Measurements from ENCODE around the gene CD300LD. TPM values are rescaled to one million over a fixed set of nuclear protein-coding genes. Genes with fewer than 3 reads are reported as not detected.
"Not testable (repeated sequence)": the region's sequence is repeated elsewhere in the genome, so short reads cannot be mapped to it uniquely, and the experiment has no call there.

The CD300LD gene
- polyA plus RNA-seq, 3 donors, result 0.33 to 0.50 (median 0.41) TPM

DNA sequence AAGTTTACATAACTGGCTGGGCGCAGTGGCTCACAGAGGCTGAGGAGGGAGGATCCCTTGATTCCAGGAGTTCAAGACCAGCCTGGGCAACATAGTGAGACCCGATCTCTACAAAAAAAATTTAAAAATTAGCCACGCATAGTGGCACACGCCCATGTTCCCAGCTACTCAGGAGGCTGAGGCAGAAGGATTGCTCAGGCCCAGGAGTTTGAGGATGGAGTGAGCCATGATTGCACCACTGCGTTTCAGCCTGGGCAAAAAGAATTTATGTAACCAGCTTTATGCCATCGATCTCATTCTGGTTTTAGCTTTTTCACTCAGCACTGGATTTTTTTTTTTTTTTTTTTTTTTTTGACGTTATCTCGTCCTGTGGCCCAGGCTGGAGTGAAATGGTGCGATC, 40.5 kb upstream of the CD300LD start:
- Histone ChIP-seq H3K79me2 (ENCODE audit: insufficient read depth, low read length) (no peaks in the 10 kb centered on the region), H3K4me1 (ENCODE audit: control insufficient read depth in 1 of 2, insufficient read depth in 2 of 2, low read length in 2 of 2) (peaks cover 87 to 96% of the 10 kb centered on the region in 2 donors), H3K9me3 (replicated peaks in 1 of 2; ENCODE audit: control insufficient read depth in 1 of 2, insufficient read depth in 1 of 2, low read length in 2 of 2) (no peaks in the 10 kb centered on the region), H3K9ac (ENCODE audit: insufficient read depth, low read length, poor library complexity, severe bottlenecking) (peak overlapping the region; percentile 88), H3K4me2 (replicated peaks; ENCODE audit: extremely low read depth, low read length, poor library complexity, severe bottlenecking) (peak overlapping the region; percentile 65), H3K4me3 (replicated peaks in 1 of 3; ENCODE audit: low read depth in 2 of 3, low read length in 3 of 3) (peak overlapping the region in 1 of 3 experiments; percentile 50), H3K36me3 (replicated peaks in 1 of 2; ENCODE audit: control insufficient read depth in 1 of 2, insufficient read depth in 2 of 2, low read length in 2 of 2) (no peaks in the 10 kb centered on the region), H4K20me1 (ENCODE audit: insufficient read depth, low read length) (no peaks in the 10 kb centered on the region), H3K27me3 (ENCODE audit: control insufficient read depth in 2 of 2, insufficient read depth in 2 of 2, low read length in 2 of 2) (no peaks in the 10 kb centered on the region), H2AFZ (ENCODE audit: insufficient read depth, low read depth, low read length, poor library complexity, severe bottlenecking) (no peak overlapping the region), H3K27ac (ENCODE audit: low read depth in 1 of 2, low read length in 2 of 2) (peak overlapping the region; percentile 99 to 100)
- WGBS (ENCODE audit: insufficient coverage), result 22% methylated on average over 5 of the region's 9 CpGs
- peak; percentile 86 to 90 (median 87) for DNase-seq
- H3K27ac Mint-ChIP-seq, result peak overlapping the region; percentile 97 to 100 (median 99)
- peak overlapping the region; percentile 42 to 68 for H3K4me3 Mint-ChIP-seq
- H3K9me3 Mint-ChIP-seq, result peaks cover 0 to 2% (median 0%) of the 10 kb centered on the region in 7 donors
- H3K4me1 Mint-ChIP-seq, result peaks cover 86% of the 10 kb centered on the region
- peaks cover 10 to 16% of the 10 kb centered on the region in 2 donors for H3K36me3 Mint-ChIP-seq
- intact Hi-C loops (cut with micrococcal nuclease), result no loop called here
- peaks cover 0 to 2% (median 1%) of the 10 kb centered on the region in 3 donors for H3K27me3 Mint-ChIP-seq (ENCODE audit: low read depth in 3 of 3)
- TF ChIP-seq CTCF (IDR thresholded peaks at IDR 0.05), result no peak

DNA sequence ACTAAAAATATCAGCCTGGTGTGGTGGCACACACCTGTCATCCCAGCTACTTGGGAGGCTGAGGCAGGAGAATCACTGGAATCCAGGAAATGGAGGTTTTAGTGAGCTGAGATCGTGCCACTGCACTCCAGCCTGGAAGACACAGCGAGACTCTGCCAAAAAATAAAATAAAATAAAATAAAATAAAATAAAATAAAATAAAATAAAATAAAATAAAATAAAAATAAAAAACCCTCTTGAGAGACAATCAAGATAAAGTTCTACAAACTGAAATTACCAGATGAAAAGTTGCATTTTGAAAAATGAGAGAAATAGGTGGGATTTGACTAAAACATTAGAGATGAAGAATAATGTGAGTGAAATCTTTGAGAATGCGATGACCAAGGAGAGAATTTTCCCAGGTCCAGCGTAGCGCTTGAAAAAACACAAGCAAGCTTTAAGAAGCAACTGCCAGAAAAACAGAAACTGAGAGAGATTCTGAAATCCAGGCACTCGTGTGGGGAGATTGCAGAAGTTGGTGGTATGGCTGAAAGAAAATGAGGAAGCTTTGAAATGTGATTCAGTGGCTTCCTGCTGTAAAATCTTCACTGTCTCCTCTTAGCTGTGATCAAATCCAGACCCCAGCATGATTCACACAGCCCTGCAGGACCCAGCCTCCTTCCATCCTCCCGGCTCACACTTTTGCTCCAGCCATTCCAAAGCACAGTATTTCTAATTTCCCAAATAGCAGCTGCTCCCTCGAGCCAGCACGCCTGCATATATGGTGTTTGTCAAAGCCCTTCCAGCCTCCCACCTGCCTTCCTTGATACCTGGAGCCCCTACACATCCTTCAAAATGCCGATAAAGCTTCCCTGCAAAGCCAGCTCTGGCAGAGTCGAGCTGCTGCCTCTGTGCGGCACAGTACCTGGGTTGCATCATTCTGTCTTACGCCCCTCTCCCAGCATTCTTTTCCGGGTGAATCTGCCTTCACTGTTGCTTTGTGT, 39.7 kb upstream of the CD300LD start:
- H3K4me2 ChIP-seq (replicated peaks; ENCODE audit: extremely low read depth, low read length, poor library complexity, severe bottlenecking), result peak overlapping the region; percentile 65
- DNase-seq, result peak; percentile 92 to 97 (median 96)

GRCh38 chr17:74630251-74630650, 38.2 kb upstream of the CD300LD start:
- H3K27ac ChIP-seq (ENCODE audit: low read depth in 1 of 2, low read length in 2 of 2), result peak overlapping the region; percentile 45 to 100
- H3K9ac ChIP-seq (ENCODE audit: insufficient read depth, low read length, poor library complexity, severe bottlenecking); H4K20me1 ChIP-seq (ENCODE audit: insufficient read depth, low read length); H3K9me3 Mint-ChIP-seq; H3K27me3 Mint-ChIP-seq (ENCODE audit: low read depth in 3 of 3); H3K79me2 ChIP-seq (ENCODE audit: insufficient read depth, low read length); H3K36me3 ChIP-seq (replicated peaks in 1 of 2; ENCODE audit: control insufficient read depth in 1 of 2, insufficient read depth in 2 of 2, low read length in 2 of 2); H3K4me3 Mint-ChIP-seq; H3K9me3 ChIP-seq (replicated peaks in 1 of 2; ENCODE audit: control insufficient read depth in 1 of 2, insufficient read depth in 1 of 2, low read length in 2 of 2); H3K4me2 ChIP-seq (replicated peaks; ENCODE audit: extremely low read depth, low read length, poor library complexity, severe bottlenecking); H3K27me3 ChIP-seq (ENCODE audit: control insufficient read depth in 2 of 2, insufficient read depth in 2 of 2, low read length in 2 of 2); H2AFZ ChIP-seq (ENCODE audit: insufficient read depth, low read depth, low read length, poor library complexity, severe bottlenecking); intact Hi-C loops (cut with micrococcal nuclease); DNase-seq: not testable (repeated sequence)
- Mint-ChIP-seq H3K4me1 (peaks cover 82% of the 10 kb centered on the region), H3K27ac (peak overlapping the region; percentile 80 to 99 (median 92)), H3K36me3 (peaks cover 13% of the 10 kb centered on the region in 2 donors)
- 97% methylated on average over 6 of the region's 14 CpGs for WGBS (ENCODE audit: insufficient coverage)
- peak overlapping the region in 1 of 3 experiments; percentile 9 for H3K4me3 ChIP-seq (replicated peaks in 1 of 3; ENCODE audit: low read depth in 2 of 3, low read length in 3 of 3)
- peaks cover 75 to 85% of the 10 kb centered on the region in 2 donors for H3K4me1 ChIP-seq (ENCODE audit: control insufficient read depth in 1 of 2, insufficient read depth in 2 of 2, low read length in 2 of 2)

More for the DNA sequence above, 39.7 kb upstream of the CD300LD start:
- Histone ChIP-seq H3K79me2 (ENCODE audit: insufficient read depth, low read length) (no peaks in the 10 kb centered on the region), H3K9ac (ENCODE audit: insufficient read depth, low read length, poor library complexity, severe bottlenecking) (peak overlapping the region; percentile 88), H3K9me3 (replicated peaks in 1 of 2; ENCODE audit: control insufficient read depth in 1 of 2, insufficient read depth in 1 of 2, low read length in 2 of 2) (no peaks in the 10 kb centered on the region), H3K4me3 (replicated peaks in 1 of 3; ENCODE audit: low read depth in 2 of 3, low read length in 3 of 3) (peak overlapping the region in 1 of 3 experiments; percentile 50), H3K4me1 (ENCODE audit: control insufficient read depth in 1 of 2, insufficient read depth in 2 of 2, low read length in 2 of 2) (peaks cover 78 to 87% of the 10 kb centered on the region in 2 donors), H4K20me1 (ENCODE audit: insufficient read depth, low read length) (no peaks in the 10 kb centered on the region), H3K27me3 (ENCODE audit: control insufficient read depth in 2 of 2, insufficient read depth in 2 of 2, low read length in 2 of 2) (no peaks in the 10 kb centered on the region), H2AFZ (ENCODE audit: insufficient read depth, low read depth, low read length, poor library complexity, severe bottlenecking) (no peak overlapping the region), H3K27ac (ENCODE audit: low read depth in 1 of 2, low read length in 2 of 2) (peak overlapping the region; percentile 99 to 100), H3K36me3 (replicated peaks in 1 of 2; ENCODE audit: control insufficient read depth in 1 of 2, insufficient read depth in 2 of 2, low read length in 2 of 2) (no peaks in the 10 kb centered on the region)
- Mint-ChIP-seq H3K36me3 (peaks cover 11 to 16% of the 10 kb centered on the region in 2 donors), H3K4me1 (peaks cover 81% of the 10 kb centered on the region), H3K9me3 (peaks cover 0 to 5% (median 1%) of the 10 kb centered on the region in 7 donors), H3K4me3 (peak overlapping the region; percentile 42 to 68), H3K27me3 (ENCODE audit: low read depth in 3 of 3) (peaks cover 0 to 2% (median 1%) of the 10 kb centered on the region in 3 donors), H3K27ac (peak overlapping the region; percentile 97 to 100 (median 99))
- 5% methylated on average over 9 of the region's 14 CpGs for WGBS (ENCODE audit: insufficient coverage)
- intact Hi-C loops (cut with micrococcal nuclease), result no loop called here
- TF ChIP-seq CTCF (IDR thresholded peaks at IDR 0.05), result no peak
